Sigmoid colon (tissue), 7 donors: ENCODE data around the gene ETS1. TPM values are rescaled to one million over a fixed set of nuclear protein-coding genes. Genes with fewer than 3 reads are reported as not detected.

ENCODE experiments used
- DNase-seq: peaks from one replicate; pipeline ENCODE4 v3.0.0-alpha.2; 2019
- H3K27ac ChIP-seq, 4 donors: fragments of 200-600 bp; sonication (generic); one replicate each; pipeline ENCODE4 v1.5.1; 2016 to 2019; ENCODE audit warnings: mild to moderate bottlenecking in 1 of 4
- H3K27me3 ChIP-seq, 3 donors: fragments of 200-600 bp; sonication (generic); one replicate each; pipeline ENCODE4 v1.5.1; 2019; ENCODE audit warnings: mild to moderate bottlenecking in 1 of 3
- H3K36me3 ChIP-seq, 4 donors: fragments of 200-600 bp; sonication (generic); one replicate each; pipeline ENCODE4 v1.5.1; 2016 to 2019
- H3K4me1 ChIP-seq, 4 donors: fragments of 200-600 bp; sonication (generic); one replicate each; pipeline ENCODE4 v1.5.1; 2017 to 2019
- H3K4me3 ChIP-seq, 4 donors: fragments of 200-600 bp; sonication (generic); one replicate each; pipeline ENCODE4 v1.5.1; 2017 to 2019; ENCODE audit warnings: mild to moderate bottlenecking in 2 of 4, moderate library complexity in 1 of 4
- H3K9me3 ChIP-seq, 4 donors: fragments of 200-600 bp in 3 of 4; sonication (generic) in 3 of 4; one replicate each; pipeline versions ENCODE4 v1.5.1 to v1.6.1; 2013 to 2019
- CTCF ChIP-seq, 4 experiments: fragments of 450-650 bp in 3 of 4; fragments of 200-600 bp in 1 of 4; IDR thresholded peaks; one replicate each; pipeline ENCODE4 v1.5.1; 2016 to 2019; ENCODE audit warnings: antibody characterized with exemption in 4 of 4, mild to moderate bottlenecking in 3 of 4, moderate library complexity in 2 of 4
- EP300 ChIP-seq, 4 donors: sonication (generic); formaldehyde crosslinking; IDR thresholded peaks; one replicate each; pipeline ENCODE4 v1.6.1; 2017; ENCODE audit warnings: antibody characterized with exemption in 4 of 4
- POLR2A ChIP-seq, 2 donors: fragments of 450-650 bp; IDR thresholded peaks; one replicate each; pipeline ENCODE4 v1.6.1; 2016; ENCODE audit warnings: antibody characterized with exemption in 2 of 2, mild to moderate bottlenecking in 2 of 2, moderate library complexity in 2 of 2
- POLR2AphosphoS5 ChIP-seq, 4 donors: sonication (generic); formaldehyde crosslinking; IDR thresholded peaks; one replicate each; pipeline ENCODE4 v1.6.1; 2017; ENCODE audit warnings: antibody characterized with exemption in 4 of 4
- WGBS, 2 donors: extraction: QIAGEN DNeasy Blood & Tissue Kit; methylation state at CpG; one replicate each; pipeline ENCODE4 v1.1.7; 2013; 5-methylcytosine and 5-hydroxymethylcytosine counted together
- intact Hi-C: fragments of 100-400 bp; cut with DNase I; formaldehyde crosslinking; loops from one replicate; pipeline ENCODE4 v1.15.1; 2023
- polyA plus RNA-seq, 3 donors: library from polyadenylated mRNA; stranded (reverse); fragments of 200-250 nt; gene quantifications; one replicate each; pipeline ENCODE4 v1.2.3, GENCODE V29; 2013
- total RNA-seq, 4 donors: library from RNA; depleted of rRNA; stranded (reverse); fragments of >200 nt; gene quantifications; one replicate each; pipeline ENCODE4 v1.1.0, GENCODE V29; 2016
- donor health status: healthy with polysubstance abuse.
- donor health status: Bipolar disorder and iron deficiency.
- donor health status: healthy.

ETS1 gene
- total and polyA plus RNA-seq, 7 donors = 12.5 to 122 (median 24.6) TPM

GRCh38 chr11:128524172-128524571 is 63.2 kb downstream of the ETS1 start:
- H3K36me3 ChIP-seq = no peaks in the 10 kb centered on the region
- intact Hi-C loops = loop anchor here (5.0 to 10.0 kb wide), 3 partner anchors 69 to 122 kb away; no protein-coding TSS in a partner anchor
- H3K27ac ChIP-seq = peak overlapping the region in 3 of 4 donors; percentile 94 to 97 (median 94)
- DNase-seq = no peak
- WGBS, 2 donors = 94 to 95% methylated on average over 4 of the region's 4 CpGs
- no peaks in the 10 kb centered on the region for H3K27me3 ChIP-seq
- TF ChIP-seq CTCF (IDR thresholded peaks at IDR 0.05) (no peak), POLR2AphosphoS5 (IDR thresholded peaks at IDR 0.05) (no peak), EP300 (IDR thresholded peaks at IDR 0.05) (no peak), POLR2A (IDR thresholded peaks at IDR 0.05) (no peak)
- peaks cover 0 to 30% (median 13%) of the 10 kb centered on the region in 4 donors for H3K4me1 ChIP-seq
- no peaks in the 10 kb centered on the region for H3K9me3 ChIP-seq
- no peak overlapping the region for H3K4me3 ChIP-seq

GRCh38 chr11:128523641-128524040 is 63.7 kb downstream of the ETS1 start:
- TF ChIP-seq POLR2AphosphoS5 (IDR thresholded peaks at IDR 0.05) (peak in 1 of 4 donors; percentile 37), EP300 (IDR thresholded peaks at IDR 0.05) (no peak)
- WGBS, 2 donors = 43 to 68% methylated on average over 2 of the region's 2 CpGs
- DNase-seq = no peak

GRCh38 chr11:128522943-128523518 is 64.3 kb downstream of the ETS1 start:
- intact Hi-C loops = loop anchor here (1.0 to 10.0 kb wide), 4 partner anchors 68 to 233 kb away; no protein-coding TSS in a partner anchor
- 27 to 48% methylated on average over 6 of the region's 6 CpGs for WGBS, 2 donors
- no peak for TF ChIP-seq CTCF (IDR thresholded peaks at IDR 0.05)
- no peak for TF ChIP-seq EP300 (IDR thresholded peaks at IDR 0.05)
- TF ChIP-seq POLR2AphosphoS5 (IDR thresholded peaks at IDR 0.05) = no peak
- no peak for TF ChIP-seq POLR2A (IDR thresholded peaks at IDR 0.05)
- no peak for DNase-seq
- Histone ChIP-seq H3K27me3 (no peaks in the 10 kb centered on the region), H3K36me3 (no peaks in the 10 kb centered on the region), H3K4me3 (peak overlapping the region; percentile 58 to 82 (median 68)), H3K9me3 (no peaks in the 10 kb centered on the region), H3K4me1 (peaks cover 0 to 42% (median 19%) of the 10 kb centered on the region in 4 donors), H3K27ac (peak overlapping the region; percentile 94 to 97 (median 94))

More at GRCh38 chr11:128523641-128524040, 63.7 kb downstream of the ETS1 start:
- Histone ChIP-seq H3K4me1 (peaks cover 0 to 36% (median 15%) of the 10 kb centered on the region in 4 donors), H3K9me3 (no peaks in the 10 kb centered on the region), H3K27me3 (no peaks in the 10 kb centered on the region), H3K27ac (peak overlapping the region; percentile 94 to 97 (median 94)), H3K36me3 (no peaks in the 10 kb centered on the region), H3K4me3 (no peak overlapping the region)
- intact Hi-C loops = loop anchor here (5.0 to 10.0 kb wide), 3 partner anchors 69 to 121 kb away; no protein-coding TSS in a partner anchor

GRCh38 chr11:128522055-128522942 is 65.1 kb downstream of the ETS1 start:
- no peaks in the 10 kb centered on the region for H3K36me3 ChIP-seq
- no peaks in the 10 kb centered on the region for H3K9me3 ChIP-seq
- DNase-seq = peak; percentile 97
- H3K4me1 ChIP-seq = peaks cover 0 to 42% (median 24%) of the 10 kb centered on the region in 4 donors
- TF ChIP-seq EP300 (IDR thresholded peaks at IDR 0.05) (no peak), POLR2A (IDR thresholded peaks at IDR 0.05) (peak; percentile 72 to 74), POLR2AphosphoS5 (IDR thresholded peaks at IDR 0.05) (peak; percentile 91 to 98 (median 96)), CTCF (IDR thresholded peaks at IDR 0.05) (no peak)
- no peaks in the 10 kb centered on the region for H3K27me3 ChIP-seq
- H3K4me3 ChIP-seq = peak overlapping the region; percentile 66 to 82 (median 71)
- 1% methylated on average over 93 of the region's 93 CpGs for WGBS, 2 donors
- peak overlapping the region; percentile 94 to 97 (median 94) for H3K27ac ChIP-seq
- intact Hi-C loops = loop anchor here (1.0 to 10.0 kb wide), 4 partner anchors 67 to 232 kb away; no protein-coding TSS in a partner anchor
